ENCODE results near the gene PYGB.
"Not testable (repeated sequence)": the region's sequence is repeated elsewhere in the genome, so short reads cannot be mapped to it uniquely, and the experiment has no call there.

Gene PYGB

DNA sequence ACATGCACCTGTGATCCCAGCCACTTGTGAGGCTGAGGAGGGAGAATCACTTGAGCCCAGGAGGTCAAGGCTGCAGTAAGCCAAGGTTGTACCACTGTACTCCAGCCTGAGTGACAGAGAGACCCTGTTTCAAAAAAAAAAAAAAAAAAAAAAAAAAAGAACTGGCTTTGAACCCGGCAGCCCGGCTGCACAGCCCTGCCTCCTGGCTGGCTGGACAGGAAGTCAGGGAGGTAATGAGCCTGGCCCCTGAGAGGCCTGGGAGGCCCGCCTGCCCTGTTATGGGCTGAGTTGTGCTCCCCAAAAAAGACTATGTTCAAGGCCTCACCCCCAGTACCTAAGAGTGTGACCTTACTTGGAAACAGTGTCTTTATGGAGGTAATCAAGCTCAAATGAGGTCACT, 77.2 kb downstream of the PYGB start:
- Histone ChIP-seq H3K9me3 (ENCODE audit: control insufficient read depth, insufficient read depth, low read length) (peaks cover 6% of the 10 kb centered on the region), H3K27me3 (ENCODE audit: control insufficient read depth, insufficient read depth, low read length) (no peaks in the 10 kb centered on the region), H3K9ac (ENCODE audit: low read depth, low read length) (no peak overlapping the region), H3K36me3 (ENCODE audit: control insufficient read depth, insufficient read depth, low read length) (no peaks in the 10 kb centered on the region), H3K4me1 (ENCODE audit: control insufficient read depth, insufficient read depth, low read length) (peaks cover 9% of the 10 kb centered on the region), H3K4me3 (ENCODE audit: low read depth, low read length) (no peak overlapping the region)

DNA sequence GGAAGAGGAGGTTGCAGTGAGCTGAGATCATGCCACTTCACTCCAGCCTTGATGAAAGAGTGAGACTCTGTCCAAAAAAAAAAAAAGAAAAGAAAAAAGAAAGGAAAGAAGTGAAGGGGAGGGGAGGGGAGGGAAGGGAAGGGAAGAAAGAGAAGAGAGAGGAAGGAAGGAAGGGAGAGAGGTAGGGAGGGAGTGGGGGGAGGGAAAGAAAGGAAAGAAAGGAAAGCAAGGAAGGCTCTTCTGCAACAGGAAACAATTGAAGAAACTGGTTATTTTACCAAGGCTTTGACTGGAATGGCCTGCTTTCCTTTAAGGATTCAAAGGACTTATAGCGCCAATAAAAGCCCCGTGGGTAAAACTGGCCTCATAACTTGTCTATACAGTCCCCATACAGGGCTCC, 78.1 kb downstream of the PYGB start:
- Histone ChIP-seq H3K27me3 (ENCODE audit: control insufficient read depth, insufficient read depth, low read length) (no peaks in the 10 kb centered on the region), H3K4me3 (ENCODE audit: low read depth, low read length) (no peak overlapping the region), H3K9me3 (ENCODE audit: control insufficient read depth, insufficient read depth, low read length) (peaks cover 6% of the 10 kb centered on the region), H3K9ac (ENCODE audit: low read depth, low read length) (no peak overlapping the region), H3K36me3 (ENCODE audit: control insufficient read depth, insufficient read depth, low read length) (no peaks in the 10 kb centered on the region), H3K4me1 (ENCODE audit: control insufficient read depth, insufficient read depth, low read length) (peaks cover 9% of the 10 kb centered on the region)

- Histone ChIP-seq H3K27me3 (ENCODE audit: control insufficient read depth, insufficient read depth, low read length) (no peaks in the 10 kb centered on the region), H3K4me3 (ENCODE audit: low read depth, low read length) (no peak overlapping the region), H3K9ac (ENCODE audit: low read depth, low read length) (no peak overlapping the region)
Observed at GRCh38 chr20:25327521-25328235, 79.8 kb downstream of the PYGB start.

GRCh38 chr20:25328954-25329498, 81.1 kb downstream of the PYGB start:
- Histone ChIP-seq H3K4me3 (ENCODE audit: low read depth, low read length) (no peak overlapping the region), H3K9ac (ENCODE audit: low read depth, low read length) (no peak overlapping the region), H3K4me1 (ENCODE audit: control insufficient read depth, insufficient read depth, low read length) (peaks cover 4% of the 10 kb centered on the region), H3K36me3 (ENCODE audit: control insufficient read depth, insufficient read depth, low read length) (no peaks in the 10 kb centered on the region), H3K27me3 (ENCODE audit: control insufficient read depth, insufficient read depth, low read length) (no peaks in the 10 kb centered on the region), H3K9me3 (ENCODE audit: control insufficient read depth, insufficient read depth, low read length) (peaks cover 6% of the 10 kb centered on the region)

More at GRCh38 chr20:25327521-25328235, 79.8 kb downstream of the PYGB start:
- peaks cover 9% of the 10 kb centered on the region for H3K4me1 ChIP-seq (ENCODE audit: control insufficient read depth, insufficient read depth, low read length)
- H3K36me3 ChIP-seq (ENCODE audit: control insufficient read depth, insufficient read depth, low read length), result no peaks in the 10 kb centered on the region
- peaks cover 6% of the 10 kb centered on the region for H3K9me3 ChIP-seq (ENCODE audit: control insufficient read depth, insufficient read depth, low read length)

GRCh38 chr20:25334972-25335371, 87.1 kb downstream of the PYGB start:
- H3K9me3 ChIP-seq (ENCODE audit: control insufficient read depth, insufficient read depth, low read length); H3K36me3 ChIP-seq (ENCODE audit: control insufficient read depth, insufficient read depth, low read length); H3K9ac ChIP-seq (ENCODE audit: low read depth, low read length); H3K4me3 ChIP-seq (ENCODE audit: low read depth, low read length); H3K27me3 ChIP-seq (ENCODE audit: control insufficient read depth, insufficient read depth, low read length); H3K4me1 ChIP-seq (ENCODE audit: control insufficient read depth, insufficient read depth, low read length): not testable (repeated sequence)

DNA sequence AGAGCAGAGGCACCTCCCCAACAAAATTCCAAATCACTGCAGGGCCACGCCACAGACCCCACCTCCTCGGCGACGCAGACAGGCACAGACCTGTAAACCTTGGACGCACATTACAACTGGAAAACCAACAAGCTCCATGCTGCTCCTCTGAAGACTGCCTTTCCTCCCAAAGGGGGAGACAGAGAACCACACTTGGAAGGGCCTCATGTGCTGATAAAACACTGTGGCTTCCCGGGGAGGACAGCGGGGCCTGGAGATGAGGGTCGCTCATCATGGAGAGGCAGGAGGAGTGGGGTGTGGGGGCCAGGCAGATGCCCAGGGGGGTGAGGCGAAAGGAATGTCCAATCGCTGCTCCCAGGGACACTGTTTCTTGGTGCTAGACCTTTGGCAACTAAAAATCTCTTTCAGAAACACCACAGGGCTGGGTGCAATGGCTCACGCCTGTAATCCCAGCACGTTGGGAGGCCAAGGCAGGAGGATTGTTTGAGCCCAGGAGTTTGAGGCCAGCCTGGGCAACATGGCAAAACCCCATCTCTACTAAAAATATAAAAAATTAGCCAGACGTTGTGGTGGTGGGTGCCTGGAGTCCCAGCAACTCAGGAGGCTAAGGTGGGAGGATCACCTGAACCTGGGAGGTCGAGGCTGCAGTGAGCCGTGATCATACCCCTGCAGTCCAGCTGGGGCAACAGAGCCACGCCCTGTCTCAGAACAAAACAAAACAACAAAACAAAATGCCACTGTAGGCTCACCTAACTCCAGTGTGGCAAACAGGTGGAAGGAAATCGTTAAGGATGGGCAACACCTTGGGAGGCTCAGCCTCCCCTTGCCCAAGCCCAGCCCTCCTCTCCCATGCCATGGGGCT, 88.9 kb downstream of the PYGB start:
- Histone ChIP-seq H3K27me3 (ENCODE audit: control insufficient read depth, insufficient read depth, low read length) (no peaks in the 10 kb centered on the region), H3K9me3 (ENCODE audit: control insufficient read depth, insufficient read depth, low read length) (no peaks in the 10 kb centered on the region), H3K4me3 (ENCODE audit: low read depth, low read length) (no peak overlapping the region), H3K36me3 (ENCODE audit: control insufficient read depth, insufficient read depth, low read length) (peaks cover 5% of the 10 kb centered on the region), H3K9ac (ENCODE audit: low read depth, low read length) (no peak overlapping the region), H3K4me1 (ENCODE audit: control insufficient read depth, insufficient read depth, low read length) (peaks cover 2% of the 10 kb centered on the region)

- H3K9me3 ChIP-seq (ENCODE audit: control insufficient read depth, insufficient read depth, low read length), result no peaks in the 10 kb centered on the region
- H3K9ac ChIP-seq (ENCODE audit: low read depth, low read length), result no peak overlapping the region
- H3K27me3 ChIP-seq (ENCODE audit: control insufficient read depth, insufficient read depth, low read length), result no peaks in the 10 kb centered on the region
- H3K4me3 ChIP-seq (ENCODE audit: low read depth, low read length), result no peak overlapping the region
- peaks cover 5% of the 10 kb centered on the region for H3K36me3 ChIP-seq (ENCODE audit: control insufficient read depth, insufficient read depth, low read length)
- H3K4me1 ChIP-seq (ENCODE audit: control insufficient read depth, insufficient read depth, low read length), result peaks cover 2% of the 10 kb centered on the region
Observed at GRCh38 chr20:25338112-25339023, 90.5 kb downstream of the PYGB start.

- H3K9ac ChIP-seq (ENCODE audit: low read depth, low read length), result no peak overlapping the region
- H3K9me3 ChIP-seq (ENCODE audit: control insufficient read depth, insufficient read depth, low read length), result no peaks in the 10 kb centered on the region
- H3K4me1 ChIP-seq (ENCODE audit: control insufficient read depth, insufficient read depth, low read length), result peaks cover 2% of the 10 kb centered on the region
- H3K4me3 ChIP-seq (ENCODE audit: low read depth, low read length), result no peak overlapping the region
- H3K36me3 ChIP-seq (ENCODE audit: control insufficient read depth, insufficient read depth, low read length), result peaks cover 5% of the 10 kb centered on the region
- H3K27me3 ChIP-seq (ENCODE audit: control insufficient read depth, insufficient read depth, low read length), result no peaks in the 10 kb centered on the region
Observed at GRCh38 chr20:25339608-25340007, 91.7 kb downstream of the PYGB start.

DNA sequence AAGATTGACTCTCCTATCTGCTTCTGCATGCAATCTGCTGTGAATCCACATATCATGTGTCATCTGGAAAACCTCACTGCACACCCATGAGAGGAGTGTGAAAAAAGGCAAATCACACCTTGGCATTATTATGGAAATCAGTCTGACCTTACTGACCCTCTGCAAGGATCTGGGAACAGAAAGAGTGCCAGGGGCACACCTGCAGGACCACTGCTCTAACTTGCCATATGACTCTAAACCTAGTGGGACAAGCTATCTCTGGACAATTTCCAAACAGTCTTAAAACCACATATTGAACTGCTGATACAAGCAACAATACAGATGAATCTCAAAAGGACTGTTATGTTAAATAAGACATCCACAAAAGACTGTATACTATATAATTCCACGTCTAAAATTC, 92.5 kb downstream of the PYGB start:
- Histone ChIP-seq H3K4me3 (ENCODE audit: low read depth, low read length) (no peak overlapping the region), H3K36me3 (ENCODE audit: control insufficient read depth, insufficient read depth, low read length) (peaks cover 5% of the 10 kb centered on the region), H3K4me1 (ENCODE audit: control insufficient read depth, insufficient read depth, low read length) (peaks cover 2% of the 10 kb centered on the region), H3K9ac (ENCODE audit: low read depth, low read length) (no peak overlapping the region), H3K27me3 (ENCODE audit: control insufficient read depth, insufficient read depth, low read length) (no peaks in the 10 kb centered on the region), H3K9me3 (ENCODE audit: control insufficient read depth, insufficient read depth, low read length) (no peaks in the 10 kb centered on the region)

GRCh38 chr20:25341716-25342680, 94.1 kb downstream of the PYGB start:
- no peaks in the 10 kb centered on the region for H3K27me3 ChIP-seq (ENCODE audit: control insufficient read depth, insufficient read depth, low read length)
- peaks cover 5% of the 10 kb centered on the region for H3K36me3 ChIP-seq (ENCODE audit: control insufficient read depth, insufficient read depth, low read length)
- no peak overlapping the region for H3K4me3 ChIP-seq (ENCODE audit: low read depth, low read length)
- H3K4me1 ChIP-seq (ENCODE audit: control insufficient read depth, insufficient read depth, low read length), result peaks cover 2% of the 10 kb centered on the region
- no peak overlapping the region for H3K9ac ChIP-seq (ENCODE audit: low read depth, low read length)
- H3K9me3 ChIP-seq (ENCODE audit: control insufficient read depth, insufficient read depth, low read length), result no peaks in the 10 kb centered on the region
